COR-L47 (cell line): ENCODE data around the gene HEBP1.

Experiments used
- DNase-seq: peaks from one replicate; lab custom pipeline; 2025; lab: John Stamatoyannopoulos, UW

Gene HEBP1

DNA sequence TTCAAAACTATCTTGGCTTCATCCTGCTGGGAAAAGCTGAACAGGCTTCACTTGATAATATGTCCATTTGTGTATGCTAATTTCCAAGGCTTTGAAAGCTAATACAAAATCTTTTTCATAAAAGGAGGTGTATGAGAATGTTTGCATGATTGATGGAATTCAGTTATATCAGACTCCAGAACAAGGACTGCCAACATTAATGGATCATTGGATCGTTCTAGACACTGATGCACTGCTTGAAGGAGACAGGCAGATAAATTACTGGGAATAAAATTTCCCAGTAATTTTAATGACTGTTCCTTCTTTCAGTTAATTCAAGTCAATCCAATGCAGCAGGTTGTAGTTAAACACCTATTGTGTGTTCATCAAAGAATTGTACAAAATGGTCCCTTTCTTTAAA, 48.6 kb downstream of the HEBP1 start:
- no peak for DNase-seq

DNA sequence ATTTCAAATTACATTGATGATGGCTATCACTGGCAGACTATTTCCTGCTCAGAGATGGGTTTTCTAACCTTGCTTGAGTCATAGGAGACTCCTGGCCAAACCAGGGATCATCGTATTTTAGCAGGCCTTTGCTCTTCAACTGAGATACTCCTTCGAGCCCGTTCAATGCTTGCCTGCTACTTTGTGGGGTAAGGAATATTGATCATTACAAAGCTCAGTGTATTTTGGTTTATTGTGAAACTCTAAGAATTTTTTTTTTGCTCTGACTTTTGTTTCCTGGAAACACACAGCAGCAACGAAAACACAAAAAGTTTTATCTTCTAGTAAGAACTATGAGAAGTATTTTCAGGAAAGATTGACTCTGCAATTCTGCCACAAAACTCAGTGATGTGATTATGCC, 52.2 kb downstream of the HEBP1 start:
- no peak for DNase-seq

DNA sequence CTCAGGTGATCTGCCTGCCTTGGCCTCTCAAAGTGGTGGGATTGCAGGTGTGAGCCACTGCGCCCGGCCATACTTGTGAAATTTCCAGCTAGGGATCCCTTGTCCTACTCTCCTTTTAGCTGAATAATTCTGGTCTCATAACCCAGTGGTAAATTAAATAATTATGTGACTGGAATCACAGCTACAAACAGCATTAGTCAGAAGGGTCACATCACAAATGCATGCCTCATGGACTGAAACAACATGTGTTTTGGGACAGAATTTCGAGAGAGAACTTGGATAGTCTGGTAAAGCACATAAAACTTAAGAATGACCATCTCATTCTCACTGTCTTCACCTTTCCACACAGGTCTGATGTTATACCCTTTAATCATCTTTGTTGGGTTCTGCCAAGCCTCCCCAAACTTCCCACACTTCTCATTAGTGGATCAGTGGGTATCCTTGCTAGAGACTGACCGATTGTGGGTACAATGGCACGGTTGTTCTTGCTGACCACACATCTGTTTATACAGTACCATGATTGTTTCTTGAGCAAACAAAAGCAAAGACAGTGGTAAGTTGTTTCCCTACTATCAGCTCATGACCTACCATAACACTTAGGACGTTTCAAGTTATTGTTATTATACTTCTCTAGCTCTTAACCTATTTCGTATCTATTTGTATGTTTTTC, 53.2 kb downstream of the HEBP1 start:
- no peak for DNase-seq

DNA sequence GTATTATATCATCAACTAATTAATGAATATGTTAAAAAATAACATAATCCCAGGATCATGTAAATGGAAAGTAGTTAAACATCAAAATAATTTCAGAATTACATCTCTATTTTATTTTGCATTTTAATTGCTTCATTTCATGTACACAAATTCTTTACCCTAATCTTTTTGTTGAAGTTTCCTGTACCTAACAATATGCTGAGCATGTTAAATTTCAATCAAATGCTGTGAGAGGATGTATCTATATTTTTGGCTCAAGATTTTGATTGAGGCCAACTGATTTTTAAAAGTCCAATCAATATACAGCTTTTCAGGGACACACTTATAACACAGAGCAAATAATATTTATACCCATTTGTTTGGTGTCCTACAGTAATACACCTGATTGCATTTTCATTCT, 54.5 kb downstream of the HEBP1 start:
- no peak for DNase-seq

DNA sequence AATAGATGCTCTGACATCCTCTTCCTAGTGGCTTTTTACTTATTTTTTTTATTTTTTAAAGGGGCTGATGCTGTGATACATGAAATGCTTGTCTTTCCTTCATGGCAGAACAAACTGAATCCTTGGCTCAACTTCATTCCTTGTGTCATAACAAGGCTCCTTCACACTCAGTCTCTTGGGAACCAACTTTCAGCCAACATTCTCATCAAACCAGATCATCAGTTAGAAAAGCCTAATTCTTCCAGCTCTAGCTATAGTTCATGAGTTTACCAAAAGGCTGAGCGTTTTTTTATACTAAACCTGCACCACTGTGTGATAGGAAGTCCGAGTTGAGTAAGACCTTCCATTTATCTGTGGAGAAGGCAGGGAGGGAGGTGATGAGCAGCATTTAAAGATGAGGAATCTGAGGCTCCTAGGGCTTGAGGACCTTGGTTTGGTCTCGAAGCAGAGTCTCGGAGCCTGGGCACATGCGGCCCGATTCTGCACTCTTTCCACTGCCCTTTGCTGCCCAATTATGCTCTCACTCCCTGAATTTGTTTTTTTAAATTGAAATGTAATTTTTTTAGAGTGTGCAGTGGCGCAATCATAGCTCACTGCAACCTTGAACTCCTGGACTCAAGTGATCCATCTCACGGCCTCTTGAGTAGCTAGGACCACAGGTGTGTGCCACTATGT, 56.3 kb downstream of the HEBP1 start:
- no peak for DNase-seq

DNA sequence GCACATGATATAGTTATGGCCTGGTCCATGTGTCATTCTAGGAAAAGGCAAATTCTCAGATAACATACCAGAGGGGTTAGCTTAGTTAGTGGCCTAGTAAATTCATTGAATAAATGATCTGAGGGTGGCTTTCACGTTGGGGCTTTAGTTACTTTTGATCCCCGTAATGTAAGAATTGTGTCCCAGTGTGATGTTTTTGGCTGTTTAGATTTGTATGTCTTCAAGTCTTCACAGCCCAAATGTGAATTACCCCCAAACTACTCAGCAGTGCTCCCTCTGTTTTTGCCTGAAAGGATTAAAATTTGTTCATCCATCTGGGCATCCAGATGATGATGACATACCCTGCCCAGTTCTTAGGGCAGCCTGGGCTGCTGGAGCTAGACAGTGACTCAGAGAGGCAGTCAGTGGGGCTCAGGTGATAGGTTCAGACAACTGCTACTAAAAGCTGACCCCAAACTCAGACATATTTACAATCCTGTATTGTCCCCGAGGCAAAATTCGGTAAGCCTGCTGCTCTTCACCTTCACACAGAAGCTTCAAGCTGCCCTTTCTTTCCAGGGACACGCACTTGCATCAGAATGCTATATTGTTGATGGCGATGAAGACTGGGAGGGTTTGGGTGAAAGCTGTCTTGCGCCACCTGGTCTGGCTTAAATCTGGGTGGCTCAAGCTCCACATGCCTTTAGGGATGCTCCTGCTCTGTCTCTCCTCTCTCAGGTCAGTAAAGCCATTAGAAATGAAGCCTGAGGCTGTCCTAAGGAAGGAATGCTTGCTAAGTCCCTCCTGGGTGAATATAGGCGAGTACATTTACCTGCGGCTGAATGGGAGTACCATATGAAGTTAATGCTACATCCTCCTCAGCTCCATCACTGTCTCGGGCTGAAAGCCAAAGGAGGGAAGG, 58.4 kb downstream of the HEBP1 start:
- no peak for DNase-seq

DNA sequence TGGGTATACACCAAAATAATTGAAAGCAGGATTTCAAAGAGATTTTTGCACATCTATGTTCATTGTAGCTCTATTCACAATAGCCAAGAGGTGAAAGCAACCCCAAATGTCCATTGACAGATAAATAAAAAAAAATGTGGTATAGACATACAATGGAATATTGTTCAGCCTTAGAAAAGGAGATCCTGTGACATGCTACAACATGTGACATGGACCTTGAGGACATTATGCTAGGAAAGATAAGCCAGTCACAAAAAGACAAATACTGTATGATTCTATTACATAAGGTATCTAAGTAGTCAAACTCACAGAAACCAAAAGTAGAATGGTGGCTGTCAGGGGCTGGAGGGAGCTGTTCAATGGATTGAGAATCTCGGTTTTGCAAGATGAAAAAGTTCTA, 60.2 kb downstream of the HEBP1 start:
- no peak for DNase-seq

DNA sequence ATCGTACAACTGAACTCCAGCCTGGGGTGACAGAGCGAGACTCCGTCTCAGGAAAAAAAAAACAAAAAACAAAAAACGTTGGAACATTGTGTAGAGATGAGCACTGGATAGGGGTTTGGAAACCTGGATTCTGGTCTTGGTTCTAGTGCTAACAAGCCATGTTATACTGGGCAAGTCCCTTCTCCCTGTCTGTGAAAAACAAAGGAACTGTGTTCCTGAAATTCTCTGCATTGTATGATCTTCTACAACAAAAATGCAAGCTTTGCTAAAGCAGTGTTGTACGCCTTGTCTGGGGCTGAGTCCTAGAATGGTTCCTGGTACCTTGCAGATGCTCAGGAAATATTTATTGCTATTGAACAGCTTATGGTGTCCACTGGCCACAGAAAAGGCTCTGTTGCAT, 61.5 kb downstream of the HEBP1 start:
- no peak for DNase-seq

DNA sequence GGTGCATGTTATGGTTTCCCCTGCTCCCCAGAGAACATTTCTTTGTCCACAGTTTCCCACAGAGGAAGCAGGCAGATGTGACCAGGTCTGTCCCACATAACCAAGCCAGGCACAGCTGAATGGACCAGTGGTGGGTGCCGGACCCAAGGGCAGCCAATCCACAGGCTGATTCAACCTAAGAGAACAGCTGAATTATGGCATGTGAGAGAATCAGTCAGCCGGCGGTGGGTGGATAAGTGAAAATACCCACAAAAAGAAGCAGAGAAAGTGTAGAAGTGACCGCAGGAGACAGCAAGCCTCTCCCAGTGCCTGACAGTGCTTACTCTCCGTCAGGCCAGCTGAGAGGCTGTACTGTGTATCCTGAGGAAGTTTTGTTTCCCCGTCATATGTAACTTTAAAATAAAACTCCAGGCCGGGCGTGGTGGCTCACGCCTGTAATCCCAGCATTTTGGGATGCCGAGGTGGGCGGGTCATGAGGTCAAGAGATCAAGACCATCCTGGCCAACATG, 63.0 kb downstream of the HEBP1 start:
- no peak for DNase-seq

DNA sequence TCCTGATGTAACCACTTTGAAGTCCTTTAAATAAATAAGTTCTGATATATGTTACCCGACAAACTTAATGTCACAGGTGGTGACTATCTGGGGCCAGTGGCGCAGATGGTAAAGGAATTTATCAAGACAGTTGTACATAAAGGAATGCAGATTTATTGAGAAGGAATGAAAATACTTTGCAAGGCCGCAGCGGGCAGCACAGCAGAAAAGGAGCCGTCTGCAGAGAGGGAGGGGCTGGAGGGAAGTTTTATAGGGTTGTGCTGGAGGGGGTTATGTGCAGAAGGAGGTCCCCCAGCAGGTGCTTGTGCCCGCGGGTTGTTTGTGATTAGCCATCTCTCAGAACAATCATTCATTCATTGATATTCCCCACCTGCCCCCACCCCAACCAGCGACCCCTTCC, 65.5 kb downstream of the HEBP1 start:
- DNase-seq = no peak

DNA sequence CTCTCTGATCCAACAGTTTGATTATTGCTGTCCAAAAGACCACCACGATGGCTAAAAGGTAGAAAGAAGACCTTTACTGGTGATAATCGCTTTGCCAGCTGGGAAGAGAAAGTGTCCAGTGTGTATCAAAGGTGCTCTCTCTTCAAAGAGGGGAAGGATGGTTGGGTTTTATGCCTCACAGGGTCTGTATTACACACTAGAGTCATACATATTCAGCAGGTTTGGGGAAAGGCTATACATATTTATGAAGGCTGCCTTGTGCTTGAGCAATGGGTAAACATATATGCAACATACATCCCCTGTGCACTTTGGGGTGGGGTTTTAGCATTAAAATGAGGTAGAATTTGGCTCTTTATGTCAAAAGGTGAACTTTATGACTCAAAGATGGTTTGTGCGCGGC, 66.3 kb downstream of the HEBP1 start:
- no peak for DNase-seq

DNA sequence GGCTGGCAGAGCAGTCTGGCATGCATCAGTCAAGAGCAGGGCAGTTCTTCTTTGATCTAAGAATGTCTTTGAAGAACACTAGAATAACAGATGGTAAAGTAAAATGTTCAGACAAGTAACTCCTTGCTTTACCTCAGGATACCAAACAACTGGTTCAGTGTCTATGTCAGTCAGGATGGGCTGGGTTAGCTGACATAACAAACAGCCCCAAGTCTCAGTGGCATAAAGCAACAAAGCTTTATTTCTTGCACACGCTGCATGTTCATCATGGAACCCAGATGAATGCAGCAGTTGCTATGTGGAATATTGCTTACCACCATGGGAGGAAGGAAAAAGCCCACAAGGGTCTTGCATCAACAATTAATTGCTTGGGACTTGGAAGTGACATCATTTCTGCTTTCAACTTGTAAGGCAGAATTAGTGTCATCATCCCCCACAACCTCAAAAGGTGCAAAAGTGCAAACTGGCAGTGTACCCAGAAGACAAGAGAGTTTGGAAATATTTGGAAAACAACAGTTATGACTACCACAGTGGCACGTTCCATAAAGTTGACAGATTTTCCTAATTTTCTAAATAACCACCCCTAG, 69.3 kb downstream of the HEBP1 start:
- no peak for DNase-seq

DNA sequence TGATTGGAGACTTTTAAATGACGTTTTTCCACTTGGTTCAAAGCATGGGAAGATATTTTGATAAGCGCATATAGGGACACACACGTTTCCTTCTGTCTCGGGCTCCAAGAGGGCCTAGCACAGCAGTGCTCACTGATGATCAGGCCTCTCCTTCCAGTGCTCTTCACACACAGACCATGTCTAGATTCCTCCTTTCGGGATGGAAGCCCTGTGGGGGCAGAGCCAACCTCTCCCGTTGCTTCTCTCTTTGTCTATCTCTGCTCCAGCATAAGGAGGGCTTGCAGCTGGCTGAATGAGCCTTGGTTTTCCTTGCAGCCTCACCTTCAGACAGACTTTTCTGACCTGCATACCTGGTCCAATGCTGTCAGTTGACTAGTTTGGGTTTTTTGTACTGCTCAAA, 70.4 kb downstream of the HEBP1 start:
- no peak for DNase-seq

DNA sequence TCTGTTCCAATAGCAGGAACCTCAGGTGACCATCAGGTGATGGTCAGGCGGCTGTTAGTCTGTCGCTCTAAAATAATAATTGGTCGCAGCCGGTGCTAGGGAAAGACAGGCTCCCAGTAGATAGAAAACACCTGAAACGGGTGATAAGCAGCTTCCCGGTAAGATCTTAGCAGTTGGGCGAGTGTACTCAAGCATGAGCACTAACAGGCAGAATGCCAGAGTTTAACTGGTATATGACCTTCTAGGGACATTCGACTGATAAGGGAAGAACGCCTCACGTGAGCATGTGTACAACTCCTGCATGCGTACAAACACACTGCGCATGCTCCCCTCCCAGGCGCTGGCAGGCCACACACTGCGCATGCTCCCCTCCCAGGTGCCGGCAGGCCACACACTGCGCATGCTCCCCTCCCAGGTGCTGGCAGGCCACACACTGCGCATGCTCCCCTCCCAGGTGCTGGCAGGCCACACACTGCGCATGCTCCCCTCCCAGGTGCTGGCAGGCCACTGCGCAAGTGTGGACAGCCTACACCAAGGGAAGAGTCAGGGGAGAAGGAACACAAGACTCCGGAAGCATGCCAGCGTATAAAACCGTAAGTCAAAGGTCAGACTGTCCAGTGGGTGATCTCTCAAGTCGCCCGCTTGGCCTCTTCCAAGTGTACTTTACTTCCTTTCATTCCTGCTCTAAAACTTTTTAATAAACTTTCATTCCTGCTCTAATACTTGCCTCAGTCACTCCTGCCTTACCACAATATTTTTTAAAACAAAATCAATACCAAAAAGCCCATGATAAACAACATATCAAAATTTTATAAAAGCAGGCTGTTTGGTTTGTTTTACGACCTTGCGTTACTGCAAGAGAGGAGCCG, 72.6 kb downstream of the HEBP1 start:
- peak; percentile 63 for DNase-seq

DNA sequence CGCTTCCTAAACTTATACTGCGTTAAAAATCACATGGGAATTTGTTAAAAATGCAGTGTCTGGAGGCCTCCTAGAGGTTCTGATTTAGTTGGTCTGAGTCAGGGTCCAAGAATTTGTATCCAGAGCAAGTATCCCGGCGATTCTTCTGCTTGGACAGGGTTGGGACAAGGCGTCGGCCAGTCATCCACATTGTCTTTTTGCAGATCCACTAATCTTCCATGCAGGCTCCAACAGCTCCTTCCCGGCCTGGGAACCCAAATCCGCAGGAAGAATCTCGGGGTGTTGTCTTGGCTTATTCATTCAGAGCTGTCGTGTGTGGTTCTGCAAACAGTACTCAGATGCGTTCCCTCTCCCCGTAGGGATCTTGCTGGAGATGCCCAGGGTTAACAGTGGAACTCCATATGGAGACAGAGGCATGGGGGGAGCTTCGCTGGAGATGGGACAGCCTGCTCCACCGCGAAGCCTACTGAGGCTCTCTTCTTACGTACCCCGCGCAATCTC, 73.4 kb downstream of the HEBP1 start:
- DNase-seq = no peak

DNA sequence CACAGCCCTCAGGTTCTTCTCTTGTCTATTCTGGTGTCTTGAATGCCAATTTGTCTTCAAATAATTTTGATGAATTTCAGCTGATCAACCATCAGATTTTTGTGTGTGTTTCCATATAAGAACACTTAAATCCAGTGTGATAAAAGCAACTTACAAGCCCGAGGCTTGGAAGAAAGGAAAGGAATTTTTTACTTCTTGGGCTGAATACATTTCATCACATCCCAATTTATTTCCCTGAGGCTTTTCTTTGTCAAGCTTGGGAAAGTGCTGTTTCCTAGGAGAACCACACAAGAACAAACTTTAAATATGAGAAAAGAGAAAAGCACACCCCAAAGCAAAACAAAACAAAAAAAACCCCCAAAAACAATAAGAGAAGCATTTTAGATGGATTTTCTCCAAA, 74.7 kb downstream of the HEBP1 start:
- DNase-seq = no peak
